Right atrium auricular region (tissue), 2 donors: Measurements from ENCODE around the gene TIMP3. TPM values are rescaled to one million over a fixed set of nuclear protein-coding genes. Genes with fewer than 3 reads are reported as not detected.

Experiments used
- DNase-seq: peaks from one replicate; pipeline ENCODE4 v3.0.0-alpha.2; 2019; ENCODE audit warnings: low spot score
- H3K27ac ChIP-seq, 2 donors: fragments of 200-600 bp; sonication (generic); 1 replicate in 1 of 2; 2 replicates in 1 of 2; pipeline ENCODE4 v1.5.1; 2016 to 2019
- H3K27me3 ChIP-seq, 2 donors: fragments of 200-600 bp; sonication (generic); one replicate each; pipeline versions ENCODE4 v1.5.1 to v1.6.0; 2017 to 2019
- H3K36me3 ChIP-seq: fragments of 200-600 bp; sonication (generic); one replicate; pipeline ENCODE4 v1.5.1; 2016
- H3K4me1 ChIP-seq, 2 donors: fragments of 200-600 bp; sonication (generic); one replicate each; pipeline versions ENCODE4 v1.5.1 to v1.6.0; 2017 to 2019
- H3K4me3 ChIP-seq, 2 donors: fragments of 200-600 bp; sonication (generic); 1 replicate in 1 of 2; 2 replicates in 1 of 2; pipeline ENCODE4 v1.5.1; 2017 to 2019; ENCODE audit warnings: mild to moderate bottlenecking in 1 of 2, moderate library complexity in 1 of 2
- H3K9me3 ChIP-seq, 2 donors: fragments of 200-600 bp; sonication (generic); one replicate each; pipeline ENCODE4 v1.5.1; 2019
- total RNA-seq, 2 donors: library from RNA; depleted of rRNA; stranded (reverse); fragments of >200 nt; gene quantifications; one replicate each; pipeline ENCODE4 v1.1.0, GENCODE V29; 2016
- TF ChIP-seq, protein P1 (sequence below), 2 donors: fragments of 200-600 bp; sonication (generic); IDR thresholded peaks; one replicate each; pipeline ENCODE4 v1.5.1; 2019; ENCODE audit warnings: antibody characterized with exemption in 2 of 2

Gene TIMP3
- total RNA-seq, 2 donors from 2014 or later: 625 to 711 TPM

DNA sequence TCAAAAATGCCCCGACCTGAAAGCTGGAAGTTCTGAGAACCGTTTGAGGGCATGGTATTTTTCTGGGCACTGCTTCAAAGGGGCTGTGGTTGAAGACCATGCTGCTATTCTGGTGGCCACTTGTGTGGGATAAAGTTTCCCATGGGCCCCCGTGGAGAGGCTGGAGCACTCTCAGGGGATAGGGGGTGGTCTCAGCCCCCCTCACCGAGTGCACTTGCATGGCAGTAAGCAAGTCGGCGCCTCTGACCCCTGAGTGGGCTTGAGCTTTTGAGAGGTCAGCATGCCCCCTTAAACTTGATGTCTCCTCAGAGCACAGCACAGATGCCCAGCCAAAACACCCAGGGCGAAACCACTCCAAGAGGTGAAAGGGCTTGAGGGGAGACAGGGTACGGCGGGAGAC, 35.6 kb downstream of the TIMP3 start:
- Histone ChIP-seq H3K27ac (peak overlapping the region; percentile 48 to 58), H3K4me3 (no peak overlapping the region), H3K4me1 (peaks cover 0 to 100% of the 10 kb centered on the region in 2 donors), H3K9me3 (no peaks in the 10 kb centered on the region), H3K27me3 (no peaks in the 10 kb centered on the region), H3K36me3 (peaks cover 78% of the 10 kb centered on the region)
- DNase-seq: no peak
- TF ChIP-seq, protein P1, sequence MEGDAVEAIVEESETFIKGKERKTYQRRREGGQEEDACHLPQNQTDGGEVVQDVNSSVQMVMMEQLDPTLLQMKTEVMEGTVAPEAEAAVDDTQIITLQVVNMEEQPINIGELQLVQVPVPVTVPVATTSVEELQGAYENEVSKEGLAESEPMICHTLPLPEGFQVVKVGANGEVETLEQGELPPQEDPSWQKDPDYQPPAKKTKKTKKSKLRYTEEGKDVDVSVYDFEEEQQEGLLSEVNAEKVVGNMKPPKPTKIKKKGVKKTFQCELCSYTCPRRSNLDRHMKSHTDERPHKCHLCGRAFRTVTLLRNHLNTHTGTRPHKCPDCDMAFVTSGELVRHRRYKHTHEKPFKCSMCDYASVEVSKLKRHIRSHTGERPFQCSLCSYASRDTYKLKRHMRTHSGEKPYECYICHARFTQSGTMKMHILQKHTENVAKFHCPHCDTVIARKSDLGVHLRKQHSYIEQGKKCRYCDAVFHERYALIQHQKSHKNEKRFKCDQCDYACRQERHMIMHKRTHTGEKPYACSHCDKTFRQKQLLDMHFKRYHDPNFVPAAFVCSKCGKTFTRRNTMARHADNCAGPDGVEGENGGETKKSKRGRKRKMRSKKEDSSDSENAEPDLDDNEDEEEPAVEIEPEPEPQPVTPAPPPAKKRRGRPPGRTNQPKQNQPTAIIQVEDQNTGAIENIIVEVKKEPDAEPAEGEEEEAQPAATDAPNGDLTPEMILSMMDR (IDR thresholded peaks at IDR 0.05): no peak

DNA sequence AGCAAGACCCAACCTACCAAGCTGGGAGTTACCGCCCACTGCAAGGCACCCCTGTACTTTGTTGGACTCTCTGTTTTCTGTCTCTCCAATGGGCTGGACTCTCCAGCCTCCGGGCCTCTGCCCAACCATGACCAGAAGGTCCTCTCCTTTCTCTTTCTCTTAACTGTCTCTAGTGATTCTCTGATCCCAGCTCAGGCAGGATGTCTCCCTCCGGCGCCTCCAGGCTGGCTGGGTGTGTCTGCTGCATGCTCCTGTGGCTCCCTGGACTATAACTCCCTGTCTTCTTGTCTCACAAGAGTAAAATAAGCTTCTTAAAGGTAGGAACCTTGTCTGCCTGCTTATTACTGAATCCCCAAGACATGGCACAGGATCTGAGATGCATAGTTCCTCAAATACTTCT, 36.3 kb downstream of the TIMP3 start:
- TF ChIP-seq, protein P1 (IDR thresholded peaks at IDR 0.05): no peak
- Histone ChIP-seq H3K27me3 (no peaks in the 10 kb centered on the region), H3K4me1 (peaks cover 0 to 100% of the 10 kb centered on the region in 2 donors), H3K9me3 (no peaks in the 10 kb centered on the region), H3K4me3 (no peak overlapping the region), H3K27ac (peak overlapping the region in 1 of 2 donors; percentile 47), H3K36me3 (peaks cover 80% of the 10 kb centered on the region)
- DNase-seq: no peak

DNA sequence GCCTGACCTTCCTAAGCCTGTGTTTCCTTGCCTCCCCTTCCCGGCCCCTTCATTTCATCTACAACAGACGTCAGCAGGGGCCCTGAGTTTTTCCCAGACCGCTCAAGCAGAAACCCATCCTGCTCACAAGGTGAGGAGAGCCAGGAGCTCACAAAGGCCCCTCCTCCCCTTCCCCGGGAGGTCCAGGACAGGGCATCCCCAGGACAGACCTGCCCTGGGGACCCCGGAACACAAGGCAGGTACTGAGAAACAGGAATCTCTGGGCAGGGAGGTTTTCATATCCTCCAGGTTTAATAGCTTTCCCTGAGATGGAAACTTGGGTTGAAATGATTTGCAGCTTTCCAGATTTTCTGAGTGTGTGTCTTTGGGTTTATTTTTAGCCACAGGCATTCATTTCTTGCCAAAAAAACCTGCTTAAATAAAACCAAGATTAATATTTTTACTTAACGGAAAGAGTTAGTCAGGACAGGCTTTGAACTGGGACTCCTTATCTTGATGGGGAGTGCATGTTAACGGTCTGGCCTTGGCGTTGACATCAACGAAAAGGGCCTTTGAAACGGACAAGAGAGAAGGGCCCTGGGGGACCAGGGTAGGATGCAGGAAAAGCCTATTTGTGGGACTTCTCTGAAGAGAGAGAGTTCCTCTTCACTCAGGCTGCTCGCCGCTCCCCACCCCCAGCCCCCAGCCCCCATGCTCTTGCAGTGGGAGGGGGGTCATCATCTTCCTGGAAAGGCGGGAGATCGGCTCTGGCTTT, 38.5 kb downstream of the TIMP3 start:
- peak overlapping the region; percentile 71 to 73 for H3K27ac ChIP-seq
- H3K27me3 ChIP-seq: no peaks in the 10 kb centered on the region
- TF ChIP-seq, protein P1 (IDR thresholded peaks at IDR 0.05): no peak
- DNase-seq: no peak
- H3K36me3 ChIP-seq: peaks cover 66% of the 10 kb centered on the region
- peak overlapping the region in 1 of 2 donors; percentile 8 for H3K4me3 ChIP-seq
- peaks cover 0 to 100% of the 10 kb centered on the region in 2 donors for H3K4me1 ChIP-seq
- no peaks in the 10 kb centered on the region for H3K9me3 ChIP-seq

DNA sequence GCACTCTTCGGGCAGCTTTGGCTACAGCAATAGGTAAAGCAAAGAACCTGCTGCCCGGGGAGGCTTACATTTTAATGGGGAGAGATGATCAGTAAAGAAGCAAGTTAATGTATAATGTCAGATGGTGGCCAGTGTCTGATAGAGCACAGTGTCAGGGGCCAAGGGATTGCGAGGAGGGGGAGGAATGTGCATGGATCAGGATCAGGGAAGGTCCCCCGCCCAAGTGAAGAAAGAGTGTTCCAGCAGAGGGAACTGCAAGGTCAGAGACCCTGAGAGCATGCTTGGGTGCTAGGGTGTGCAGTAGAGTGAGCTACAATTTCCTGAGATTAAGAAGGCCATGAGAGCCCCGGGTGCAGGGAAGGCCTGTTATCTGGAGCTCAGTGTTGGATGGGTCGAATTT, 39.7 kb downstream of the TIMP3 start:
- TF ChIP-seq, protein P1 (IDR thresholded peaks at IDR 0.05): no peak
- Histone ChIP-seq H3K27me3 (no peaks in the 10 kb centered on the region), H3K9me3 (no peaks in the 10 kb centered on the region), H3K27ac (peak overlapping the region; percentile 71 to 73), H3K4me3 (no peak overlapping the region), H3K36me3 (peaks cover 54% of the 10 kb centered on the region), H3K4me1 (peaks cover 0 to 100% of the 10 kb centered on the region in 2 donors)
- DNase-seq: no peak

DNA sequence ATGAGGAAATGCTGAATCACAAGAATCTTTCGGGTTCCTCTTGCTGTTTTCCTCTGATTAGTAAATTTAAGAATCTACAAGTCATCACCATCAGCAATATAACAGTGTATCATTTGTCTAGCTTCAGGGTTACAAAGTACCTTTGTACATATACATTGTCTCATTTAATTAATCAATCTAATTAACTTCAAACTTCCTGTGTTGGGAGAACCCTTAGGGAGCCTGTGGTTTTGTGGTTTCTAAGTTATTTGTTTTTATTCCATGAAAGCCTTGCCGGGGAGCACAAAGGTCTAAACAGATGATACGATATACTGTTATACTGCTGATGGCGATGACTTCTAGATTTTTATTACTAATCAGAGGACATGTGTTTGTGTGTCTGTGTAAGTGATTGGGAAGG, 41.0 kb downstream of the TIMP3 start:
- peaks cover 41% of the 10 kb centered on the region for H3K36me3 ChIP-seq
- TF ChIP-seq, protein P1 (IDR thresholded peaks at IDR 0.05): no peak
- no peaks in the 10 kb centered on the region for H3K27me3 ChIP-seq
- H3K27ac ChIP-seq: peak overlapping the region; percentile 54 to 71
- no peak overlapping the region for H3K4me3 ChIP-seq
- peaks cover 0 to 100% of the 10 kb centered on the region in 2 donors for H3K4me1 ChIP-seq
- DNase-seq: no peak
- no peaks in the 10 kb centered on the region for H3K9me3 ChIP-seq
